Measurements from ENCODE around the gene FLYWCH1. TPM values are rescaled to one million over a fixed set of nuclear protein-coding genes. Genes with fewer than 3 reads are reported as not detected.

FLYWCH1 gene
- total and polyA plus RNA-seq, 2 experiments from 2014 or later, result 34.7 to 58.7 TPM

- TF ChIP-seq CTCF (IDR thresholded peaks at IDR 0.05; ENCODE audit: low read depth, low read length), result no peak
- Histone ChIP-seq H3K9me3 (ENCODE audit: low read depth) (no peaks in the 10 kb centered on the region), H3K27me3 (no peaks in the 10 kb centered on the region), H3K36me3 (peaks cover 4% of the 10 kb centered on the region), H3K4me1 (ENCODE audit: low read depth) (no peaks in the 10 kb centered on the region), H3K27ac (no peak overlapping the region), H3K4me3 (no peak overlapping the region)
- DNase-seq (ENCODE audit: low read depth in 1 of 2, low spot score in 1 of 2), result no peak
These were observed 21.4 kb downstream of the FLYWCH1 start for GRCh38 chr16:2933136-2933535.

GRCh38 chr16:2933701-2934100 is 22.0 kb downstream of the FLYWCH1 start:
- no peak for TF ChIP-seq CTCF (IDR thresholded peaks at IDR 0.05; ENCODE audit: low read depth, low read length)
- H3K4me3 ChIP-seq, result no peak overlapping the region
- no peaks in the 10 kb centered on the region for H3K4me1 ChIP-seq (ENCODE audit: low read depth)
- no peaks in the 10 kb centered on the region for H3K9me3 ChIP-seq (ENCODE audit: low read depth)
- H3K27me3 ChIP-seq, result no peaks in the 10 kb centered on the region
- H3K36me3 ChIP-seq, result peaks cover 4% of the 10 kb centered on the region
- no peak for DNase-seq (ENCODE audit: low read depth in 1 of 2, low spot score in 1 of 2)
- H3K27ac ChIP-seq, result no peak overlapping the region

GRCh38 chr16:2934450-2934849 is 22.7 kb downstream of the FLYWCH1 start:
- Histone ChIP-seq H3K27ac (no peak overlapping the region), H3K4me1 (ENCODE audit: low read depth) (no peaks in the 10 kb centered on the region), H3K27me3 (no peaks in the 10 kb centered on the region), H3K9me3 (ENCODE audit: low read depth) (no peaks in the 10 kb centered on the region), H3K36me3 (peaks cover 4% of the 10 kb centered on the region), H3K4me3 (no peak overlapping the region)
- no peak for DNase-seq (ENCODE audit: low read depth in 1 of 2, low spot score in 1 of 2)
- no peak for TF ChIP-seq CTCF (IDR thresholded peaks at IDR 0.05; ENCODE audit: low read depth, low read length)

- Histone ChIP-seq H3K36me3 (peaks cover 20% of the 10 kb centered on the region), H3K4me3 (no peak overlapping the region), H3K9me3 (ENCODE audit: low read depth) (no peaks in the 10 kb centered on the region), H3K4me1 (ENCODE audit: low read depth) (no peaks in the 10 kb centered on the region), H3K27ac (no peak overlapping the region), H3K27me3 (no peaks in the 10 kb centered on the region)
- DNase-seq (ENCODE audit: low read depth in 1 of 2, low spot score in 1 of 2), result no peak
- no peak for TF ChIP-seq CTCF (IDR thresholded peaks at IDR 0.05; ENCODE audit: low read depth, low read length)
These were observed 24.8 kb downstream of the FLYWCH1 start for GRCh38 chr16:2936436-2937011.

- no peak for DNase-seq (ENCODE audit: low read depth in 1 of 2, low spot score in 1 of 2)
- H3K27me3 ChIP-seq, result no peaks in the 10 kb centered on the region
- peaks cover 20% of the 10 kb centered on the region for H3K36me3 ChIP-seq
- no peak overlapping the region for H3K4me3 ChIP-seq
- TF ChIP-seq CTCF (IDR thresholded peaks at IDR 0.05; ENCODE audit: low read depth, low read length), result no peak
- no peaks in the 10 kb centered on the region for H3K4me1 ChIP-seq (ENCODE audit: low read depth)
- H3K9me3 ChIP-seq (ENCODE audit: low read depth), result no peaks in the 10 kb centered on the region
- H3K27ac ChIP-seq, result no peak overlapping the region
These were observed 25.4 kb downstream of the FLYWCH1 start for GRCh38 chr16:2937170-2937569.

All from cardiac muscle cell (in vitro differentiated cells and primary cell).